Suprapubic skin (tissue), 4 donors: Measurements from ENCODE around the gene WDR81.

ENCODE experiments used
- EP300 ChIP-seq: sonication (generic); formaldehyde crosslinking; IDR thresholded peaks from one replicate; pipeline ENCODE4 v1.6.1; 2017; ENCODE audit warnings: antibody characterized with exemption
- POLR2A ChIP-seq, 2 donors: fragments of 450-650 bp; IDR thresholded peaks; one replicate each; pipeline ENCODE4 v1.6.1; 2017; ENCODE audit warnings: antibody characterized with exemption in 2 of 2, mild to moderate bottlenecking in 2 of 2, moderate library complexity in 2 of 2
- POLR2AphosphoS5 ChIP-seq, 3 donors: sonication (generic); formaldehyde crosslinking; IDR thresholded peaks; one replicate each; pipeline ENCODE4 v1.6.1; 2017; ENCODE audit warnings: antibody characterized with exemption in 3 of 3
- TF ChIP-seq, protein P1 (sequence below), 2 donors: fragments of 200-600 bp in 1 of 2; fragments of 450-650 bp in 1 of 2; sonication (generic) in 1 of 2; IDR thresholded peaks; one replicate each; pipeline ENCODE4 v1.5.1; 2016 to 2019; ENCODE audit warnings: antibody characterized with exemption in 2 of 2, mild to moderate bottlenecking in 1 of 2, moderate library complexity in 1 of 2

GRCh38 chr17:1758807-1759206 lies 34.3 kb downstream of the WDR81 start:
- TF ChIP-seq, protein P1, sequence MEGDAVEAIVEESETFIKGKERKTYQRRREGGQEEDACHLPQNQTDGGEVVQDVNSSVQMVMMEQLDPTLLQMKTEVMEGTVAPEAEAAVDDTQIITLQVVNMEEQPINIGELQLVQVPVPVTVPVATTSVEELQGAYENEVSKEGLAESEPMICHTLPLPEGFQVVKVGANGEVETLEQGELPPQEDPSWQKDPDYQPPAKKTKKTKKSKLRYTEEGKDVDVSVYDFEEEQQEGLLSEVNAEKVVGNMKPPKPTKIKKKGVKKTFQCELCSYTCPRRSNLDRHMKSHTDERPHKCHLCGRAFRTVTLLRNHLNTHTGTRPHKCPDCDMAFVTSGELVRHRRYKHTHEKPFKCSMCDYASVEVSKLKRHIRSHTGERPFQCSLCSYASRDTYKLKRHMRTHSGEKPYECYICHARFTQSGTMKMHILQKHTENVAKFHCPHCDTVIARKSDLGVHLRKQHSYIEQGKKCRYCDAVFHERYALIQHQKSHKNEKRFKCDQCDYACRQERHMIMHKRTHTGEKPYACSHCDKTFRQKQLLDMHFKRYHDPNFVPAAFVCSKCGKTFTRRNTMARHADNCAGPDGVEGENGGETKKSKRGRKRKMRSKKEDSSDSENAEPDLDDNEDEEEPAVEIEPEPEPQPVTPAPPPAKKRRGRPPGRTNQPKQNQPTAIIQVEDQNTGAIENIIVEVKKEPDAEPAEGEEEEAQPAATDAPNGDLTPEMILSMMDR (IDR thresholded peaks at IDR 0.05) = no peak
- no peak for TF ChIP-seq EP300
- TF ChIP-seq POLR2A (IDR thresholded peaks at IDR 0.05) = no peak
- no peak for TF ChIP-seq POLR2AphosphoS5 (IDR thresholded peaks at IDR 0.05)
